SH-SY5Y (cell line): ENCODE measurements around the gene PRKCH.

Experiments used
- GATA2 ChIP-seq: IDR thresholded peaks from 2 replicates; pipeline ENCODE4 v1.6.1; 2011; ENCODE audit warnings: mild to moderate bottlenecking, low read depth, low read length
- GATA3 ChIP-seq: IDR thresholded peaks from 2 replicates; pipeline ENCODE4 v1.6.1; 2011; ENCODE audit warnings: low read depth, mild to moderate bottlenecking, low read length, moderate library complexity

DNA sequence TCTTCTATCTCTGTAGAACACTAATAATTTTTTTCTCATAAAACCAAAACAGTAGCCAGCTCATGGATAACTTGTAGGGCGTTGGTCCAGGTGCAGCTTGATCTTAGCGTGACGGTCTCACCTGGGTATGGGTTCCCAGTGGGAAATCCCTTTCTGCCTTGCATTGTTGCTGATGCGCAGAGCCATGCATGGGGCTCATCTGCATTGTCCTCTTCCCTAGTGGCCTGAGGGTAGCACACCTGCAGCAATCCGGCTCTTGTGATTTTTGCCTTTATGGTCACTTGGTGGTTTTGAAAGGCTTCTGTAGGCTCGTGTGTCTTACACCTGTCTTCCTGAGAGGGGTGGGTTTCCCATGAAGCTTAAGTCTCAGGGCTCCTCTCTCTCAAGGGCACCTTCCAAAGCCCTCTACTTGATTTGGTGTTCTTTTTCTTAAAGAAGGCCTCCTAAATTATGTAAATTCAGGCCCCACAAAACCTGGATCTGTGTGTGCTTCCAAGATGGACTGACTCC lies 130.6 kb downstream of the PRKCH start:
- no peak for TF ChIP-seq GATA2
- TF ChIP-seq GATA3: no peak
